C4-2B (cell line): ENCODE measurements around the gene ADGRD2.

Source experiments
- H3K27ac ChIP-seq: fragments of 450-650 bp; 2 replicates; pipeline ENCODE4 v1.5.1; 2017
- CTCF ChIP-seq: fragments of 450-650 bp; conservative IDR thresholded peaks from 2 replicates; pipeline ENCODE4 v1.5.1; 2017; ENCODE audit warnings: mild to moderate bottlenecking
- ZFX ChIP-seq: fragments of 450-650 bp; IDR thresholded peaks from 2 replicates; pipeline ENCODE4 v1.6.1; 2017

ADGRD2 gene

GRCh38 chr9:124444166-124444565 is 6.1 kb upstream of the ADGRD2 start:
- TF ChIP-seq CTCF, result no peak
- TF ChIP-seq ZFX, result no peak
- H3K27ac ChIP-seq, result no peak overlapping the region

- no peak for TF ChIP-seq CTCF
- TF ChIP-seq ZFX, result no peak
- no peak overlapping the region for H3K27ac ChIP-seq
Measured at GRCh38 chr9:124447297-124447661, 3.0 kb upstream of the ADGRD2 start.

- TF ChIP-seq CTCF (no peak), ZFX (no peak)
- H3K27ac ChIP-seq, result no peak overlapping the region
Measured at GRCh38 chr9:124448019-124448418, 2.2 kb upstream of the ADGRD2 start.

GRCh38 chr9:124449381-124450151 is 685 bp upstream of the ADGRD2 start:
- H3K27ac ChIP-seq, result no peak overlapping the region
- no peak for TF ChIP-seq ZFX
- no peak for TF ChIP-seq CTCF

- TF ChIP-seq CTCF, result no peak
- TF ChIP-seq ZFX, result no peak
- no peak overlapping the region for H3K27ac ChIP-seq
Measured at GRCh38 chr9:124450931-124451661, 845 bp downstream of the ADGRD2 start.

- TF ChIP-seq CTCF (no peak), ZFX (no peak)
- peak overlapping the region; percentile 75 for H3K27ac ChIP-seq
Measured at GRCh38 chr9:124452326-124452725, 2.1 kb downstream of the ADGRD2 start.

GRCh38 chr9:124452841-124453585 is 2.8 kb downstream of the ADGRD2 start:
- H3K27ac ChIP-seq, result peak overlapping the region; percentile 75
- TF ChIP-seq CTCF (no peak), ZFX (0 out of 2 replicates have a peak, but pooled peaks have one; percentile 12)
